NCI-H2196 (cell line): ENCODE measurements around the gene FOXI2.

Experiments
- DNase-seq: peaks from one replicate; lab custom pipeline; 2025; ENCODE audit not compliant: unreplicated experiment; lab: John Stamatoyannopoulos, UW

Gene FOXI2

DNA sequence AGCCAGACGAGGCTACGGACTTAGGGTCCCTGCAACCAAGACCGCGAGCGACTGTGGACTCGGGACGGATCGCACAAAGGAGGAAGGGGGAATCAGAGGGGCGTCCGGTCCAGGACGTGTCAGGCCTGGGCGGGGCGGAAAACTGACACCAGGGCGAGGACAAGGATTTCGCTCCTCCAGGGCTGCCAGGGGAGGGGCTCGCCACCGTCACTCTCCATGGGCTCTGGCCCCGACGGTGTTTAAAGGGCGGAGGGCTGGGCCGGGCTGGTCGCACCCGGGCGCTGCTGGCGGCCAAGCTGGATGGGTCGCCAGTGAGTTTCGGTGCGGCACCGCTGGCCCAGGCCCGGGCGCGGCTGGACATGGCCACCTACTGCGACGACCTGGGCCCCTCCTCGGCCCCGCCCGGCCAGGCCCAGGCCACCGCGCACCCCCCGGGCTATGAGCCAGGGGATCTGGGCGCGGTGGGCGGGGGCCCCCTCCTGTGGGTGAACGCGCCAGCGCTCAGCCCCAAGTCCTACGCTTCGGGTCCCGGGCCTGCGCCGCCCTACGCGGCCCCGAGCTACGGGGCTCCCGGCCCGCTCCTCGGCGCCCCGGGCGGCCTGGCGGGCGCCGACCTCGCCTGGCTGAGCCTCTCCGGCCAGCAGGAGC, at the start of gene FOXI2:
Gene FOXI2 (plus strand): TSS at position 271 of the 648 bp plus-strand sequence. CDS start 89 bp downstream, at position 360.
- no peak for DNase-seq

DNA sequence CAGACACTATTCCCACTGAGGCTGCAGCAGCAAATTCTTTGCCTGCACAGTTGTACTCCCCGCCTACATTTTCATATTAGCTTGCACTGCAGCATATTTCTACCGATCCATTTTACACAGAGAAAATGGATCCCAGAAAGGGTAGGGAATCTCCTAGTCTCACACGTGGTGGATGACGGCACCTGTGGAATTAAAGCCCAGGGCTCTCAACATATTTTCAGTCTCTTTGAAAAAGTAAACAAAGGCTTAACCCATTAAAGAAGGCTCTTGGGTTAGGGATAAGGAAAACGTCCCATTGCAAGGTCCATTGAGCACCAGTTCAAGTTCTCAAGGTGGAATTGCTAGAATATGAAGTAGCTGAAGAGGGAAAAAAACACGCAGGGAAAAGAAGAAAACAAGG, 49.4 kb upstream of the FOXI2 start:
- DNase-seq: no peak

DNA sequence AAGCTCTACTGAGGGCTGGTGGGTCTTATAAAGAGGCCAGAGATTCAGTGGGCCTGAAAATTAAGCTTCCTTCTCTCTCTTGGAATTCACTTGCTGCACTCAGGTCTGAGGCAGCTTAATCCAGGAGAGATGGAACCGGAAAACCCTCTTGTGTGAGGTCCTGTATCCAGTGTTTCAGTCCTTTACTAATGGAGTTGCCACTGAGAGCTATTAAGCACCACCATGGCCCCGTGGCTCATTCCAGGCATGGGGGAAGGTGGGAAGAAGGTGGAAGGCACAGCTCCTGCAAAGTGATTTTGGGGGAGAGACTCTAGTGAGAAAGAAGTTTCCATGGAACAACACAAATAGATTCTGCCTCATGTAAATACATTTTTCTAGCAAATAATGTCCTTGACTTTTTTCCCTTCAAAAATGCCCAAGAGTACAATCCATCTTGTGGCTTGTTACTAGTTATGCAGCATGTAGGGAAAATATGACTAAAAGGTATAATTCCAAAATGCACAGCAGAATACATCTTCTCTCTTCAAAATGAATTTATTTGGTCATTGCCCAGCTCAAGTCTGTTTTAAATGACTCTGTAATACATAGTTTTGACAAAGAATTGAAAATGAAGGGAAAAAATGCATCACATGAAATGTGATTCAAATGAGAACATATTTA, 46.7 kb upstream of the FOXI2 start:
- DNase-seq: no peak

DNA sequence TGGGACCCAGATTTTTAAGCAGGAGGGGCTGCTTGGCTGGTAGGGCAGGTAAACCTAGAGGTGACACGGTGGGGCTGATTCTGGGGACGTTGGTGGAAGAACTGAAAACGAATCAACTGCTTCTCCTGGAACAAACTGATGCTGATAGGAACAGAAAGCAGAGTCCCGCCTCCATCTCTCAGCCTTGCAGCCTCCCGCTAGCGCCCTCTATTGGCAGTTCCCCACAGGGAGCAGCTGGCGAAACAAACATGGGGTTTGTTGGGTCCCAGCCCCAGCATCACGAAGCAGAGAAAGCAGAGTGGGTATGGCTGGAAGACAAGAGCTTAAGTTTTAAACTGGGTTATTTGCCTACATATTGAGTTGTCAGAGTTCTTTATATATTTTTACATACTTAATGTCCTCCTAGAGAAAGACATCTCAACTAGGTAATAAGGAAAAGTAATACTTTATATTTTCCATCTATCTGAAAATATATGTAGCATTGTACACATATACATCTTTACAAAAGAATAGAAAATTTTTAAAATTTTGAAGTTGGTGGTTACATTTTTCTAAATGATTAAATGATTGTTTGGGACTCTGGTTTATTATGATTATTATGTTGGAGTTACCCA, 42.3 kb upstream of the FOXI2 start:
- DNase-seq: no peak

DNA sequence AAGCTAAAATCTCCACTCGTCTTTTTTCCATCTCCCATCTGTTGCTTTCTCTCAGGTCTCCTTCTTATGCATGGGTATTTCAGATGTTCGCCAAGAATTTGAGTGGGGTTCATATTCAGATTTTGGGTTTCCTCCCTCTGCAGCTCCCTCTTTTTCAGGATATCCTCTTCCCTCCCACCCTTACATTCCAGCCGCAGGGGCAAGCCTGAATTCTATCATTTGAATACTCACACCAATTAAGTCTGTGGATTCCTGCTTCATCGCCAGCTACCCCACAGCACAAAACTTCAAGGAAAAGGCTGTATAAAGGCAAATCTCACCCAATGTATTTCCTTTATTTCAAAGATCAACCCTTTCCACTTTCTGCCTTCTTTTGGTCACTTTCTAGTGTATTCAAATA, 41.6 kb upstream of the FOXI2 start:
- DNase-seq: no peak

DNA sequence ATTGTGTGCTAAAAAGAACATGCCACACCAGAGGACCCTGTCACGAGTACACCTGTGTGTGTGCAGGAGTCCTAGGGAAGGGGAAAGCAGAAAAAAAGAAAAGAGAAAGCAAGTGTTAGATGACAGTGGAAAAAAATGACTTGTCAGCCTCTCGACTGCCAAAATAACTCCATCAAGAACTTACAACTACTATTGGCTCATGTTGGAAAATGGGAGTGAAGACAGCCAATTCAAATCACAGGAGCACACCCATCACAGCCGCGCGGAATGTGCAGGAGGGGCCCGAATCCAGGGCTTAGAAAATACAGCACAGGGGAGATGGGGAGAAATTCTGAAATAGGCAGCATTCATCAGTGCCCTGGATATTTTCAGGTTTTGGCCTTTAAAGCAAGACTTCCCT, 38.1 kb upstream of the FOXI2 start:
- no peak for DNase-seq

DNA sequence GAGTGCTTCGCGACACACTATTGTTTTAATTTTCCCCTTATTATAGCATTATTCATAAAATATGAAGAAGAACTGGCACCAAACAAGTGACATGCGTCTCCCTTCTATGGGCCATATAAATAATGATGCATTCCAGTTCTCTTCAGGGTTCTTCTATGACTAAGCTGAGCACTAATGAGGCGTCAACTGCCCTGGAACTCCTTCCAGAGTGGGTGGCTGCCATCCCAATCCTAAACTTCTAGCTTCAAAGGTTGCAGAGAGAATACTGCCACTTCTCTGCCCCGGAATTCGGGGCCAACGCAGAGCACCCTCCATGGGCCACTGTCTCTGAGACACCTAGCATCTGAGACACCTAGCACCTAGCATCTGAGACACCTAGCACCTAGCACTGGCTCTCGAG, 37.7 kb upstream of the FOXI2 start:
- no peak for DNase-seq

DNA sequence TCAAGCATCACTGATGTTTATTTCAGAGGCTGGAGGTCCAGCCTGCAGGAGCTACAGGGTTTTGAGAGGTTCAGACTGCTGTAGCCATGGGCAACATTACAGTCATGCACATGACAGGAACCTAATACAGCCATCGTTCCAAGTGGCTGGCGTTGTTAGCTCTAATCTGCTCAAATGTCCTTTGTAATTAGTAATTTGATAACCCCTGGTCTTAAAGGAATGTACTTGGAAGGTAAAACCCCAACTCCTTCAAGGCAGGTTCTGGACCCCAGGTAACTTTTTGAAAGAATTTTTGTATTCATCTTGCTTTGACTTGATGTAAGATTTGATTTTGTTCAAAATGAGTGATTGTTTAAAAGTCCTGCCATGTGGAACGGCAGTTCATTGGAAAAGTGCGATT, 34.7 kb upstream of the FOXI2 start:
- DNase-seq: no peak

DNA sequence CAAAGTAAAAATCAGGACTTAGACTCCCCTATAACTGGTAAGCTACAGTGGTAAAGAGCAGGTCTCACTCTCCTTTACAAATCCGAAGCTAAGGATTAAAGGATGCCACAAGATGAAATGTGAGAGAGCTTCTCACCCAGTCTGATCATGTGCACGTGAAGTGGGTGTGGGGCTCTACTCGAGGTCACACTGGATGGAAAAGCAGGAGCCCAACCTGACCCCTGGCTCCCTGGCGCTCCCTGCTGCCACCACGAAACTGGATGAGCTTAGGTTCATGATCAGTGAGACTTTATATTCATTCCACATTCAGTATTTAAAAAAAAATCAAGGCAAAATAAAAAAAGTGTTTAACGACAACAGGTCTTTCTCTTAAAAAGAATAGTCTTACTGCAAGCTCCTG, 21.7 kb upstream of the FOXI2 start:
- DNase-seq: no peak

DNA sequence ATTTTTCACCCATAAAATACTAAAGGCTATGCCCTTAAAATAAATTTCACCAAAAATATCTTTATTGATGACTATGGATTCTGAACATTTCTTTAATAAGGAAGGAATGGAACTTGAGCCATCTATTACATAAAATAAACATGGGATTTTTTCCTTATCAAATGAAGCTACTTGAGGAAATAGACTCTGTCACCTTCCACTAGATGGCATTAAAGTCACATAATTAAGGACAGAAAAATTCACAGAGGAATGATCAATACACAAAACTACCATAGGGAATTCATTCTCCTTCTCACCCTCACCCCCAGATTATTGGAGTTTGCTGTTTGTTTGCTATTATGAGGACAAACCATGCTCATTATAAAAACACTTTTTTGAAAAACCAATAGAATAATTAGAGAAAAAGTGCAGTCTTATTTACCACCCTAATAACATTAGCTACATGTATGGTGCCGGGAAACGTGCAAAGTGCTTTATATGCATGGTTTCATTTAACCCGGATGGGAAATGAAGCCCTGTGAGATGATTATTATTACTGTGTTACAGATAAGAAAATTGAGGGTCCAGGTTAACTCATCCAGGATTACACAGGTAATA, 21.1 kb upstream of the FOXI2 start:
- DNase-seq: peak; percentile 7

DNA sequence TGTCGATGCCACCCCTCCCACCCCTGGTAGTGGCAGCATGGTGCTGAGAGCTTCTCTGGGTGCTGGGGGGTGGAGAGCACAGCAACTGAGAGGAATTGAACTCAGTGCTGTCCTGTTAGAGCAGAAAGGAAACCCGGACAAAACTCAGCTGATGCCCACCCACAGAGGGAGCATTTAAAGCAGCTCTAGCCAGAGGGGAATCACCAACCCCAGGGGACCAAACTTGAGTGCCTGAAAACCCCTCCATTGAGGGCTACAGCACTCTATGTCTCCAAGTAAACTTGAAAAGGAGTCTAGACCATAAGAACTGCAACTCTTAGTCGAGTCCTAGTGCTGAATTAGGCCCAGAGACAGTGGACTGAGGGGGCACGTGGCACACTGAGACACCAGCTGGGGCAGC, 16.8 kb upstream of the FOXI2 start:
- no peak for DNase-seq

DNA sequence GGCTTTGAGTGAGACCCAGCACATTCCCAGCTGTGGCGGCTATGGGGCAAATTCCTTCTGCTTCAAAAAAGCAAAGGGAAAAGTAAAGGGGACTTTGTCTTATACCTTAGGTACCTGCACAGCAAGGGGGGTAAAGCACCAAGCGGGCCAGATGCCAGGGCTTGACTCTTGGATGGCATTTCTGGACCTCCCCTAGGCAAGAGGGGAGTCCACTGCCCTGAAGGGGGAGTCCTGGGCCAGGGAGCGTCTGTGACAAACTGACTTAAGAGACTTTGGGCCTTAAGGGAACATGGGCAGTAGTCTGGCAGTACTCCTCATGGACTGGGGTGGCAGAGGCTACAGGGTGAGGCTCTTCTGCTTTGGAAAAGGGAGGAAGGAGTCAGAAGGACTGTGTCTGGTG, 16.1 kb upstream of the FOXI2 start:
- no peak for DNase-seq

DNA sequence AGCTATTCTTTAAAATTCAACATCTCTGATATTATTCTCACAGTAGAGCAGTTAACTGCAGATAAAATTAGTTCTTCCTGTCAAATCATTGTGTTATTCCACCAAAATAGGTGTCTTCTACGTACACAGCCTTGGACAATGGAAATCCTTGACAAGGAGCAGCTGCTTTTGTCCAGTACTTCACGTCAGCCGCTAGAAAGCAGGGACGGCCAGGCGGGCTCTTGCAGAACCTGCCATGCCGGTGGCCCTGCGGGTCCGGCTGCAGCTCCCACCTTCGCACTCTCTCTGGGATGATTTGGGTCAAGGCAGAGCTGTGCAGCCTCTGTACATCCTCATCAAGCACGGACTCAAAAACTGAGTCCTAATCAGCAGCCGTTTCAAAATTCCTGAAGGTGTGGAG, 2.2 kb upstream of the FOXI2 start:
- no peak for DNase-seq

DNA sequence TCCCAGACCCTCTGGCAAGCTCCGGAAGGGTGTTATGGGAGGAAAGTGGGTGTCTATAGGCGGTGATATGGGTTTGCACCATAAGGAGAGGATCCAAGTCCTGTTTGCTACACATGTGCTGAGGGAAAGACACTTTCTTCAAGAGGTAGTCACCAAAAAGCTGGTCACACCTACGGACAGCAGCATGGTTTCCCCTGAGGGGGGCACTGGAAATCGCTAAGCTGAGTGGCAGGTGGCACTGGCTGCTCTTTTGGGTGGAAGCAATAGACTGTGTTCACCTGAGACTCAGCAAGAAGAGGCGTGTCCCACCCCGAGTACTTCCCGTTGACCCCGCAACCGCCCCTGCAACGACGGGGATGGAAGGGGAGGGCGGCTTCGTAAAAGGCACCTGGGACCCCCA, 1.8 kb upstream of the FOXI2 start:
- DNase-seq: no peak

DNA sequence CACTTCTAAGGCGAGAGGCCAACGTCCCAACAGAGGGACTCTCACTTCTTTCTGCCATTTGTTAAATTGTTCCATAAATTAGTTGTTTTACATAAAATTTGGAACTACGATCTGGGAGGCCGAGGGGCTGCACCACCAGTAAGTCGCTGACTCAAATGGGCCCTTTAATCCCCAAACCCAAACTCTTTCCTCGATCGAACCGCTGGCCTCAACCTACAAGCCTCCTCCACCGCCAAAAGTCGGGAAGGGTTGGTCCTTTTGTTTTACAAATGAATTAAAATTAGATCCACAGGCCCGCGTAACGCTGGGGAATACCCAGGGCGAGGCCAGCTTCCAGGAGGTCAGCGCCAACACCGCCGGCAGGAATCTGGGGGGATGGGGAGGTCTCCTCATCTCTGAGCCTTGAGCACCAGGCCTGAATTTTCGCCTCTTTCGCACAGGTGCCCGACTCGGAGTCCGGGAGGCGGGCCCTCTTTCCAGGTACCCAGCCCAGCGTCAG, 1.2 kb upstream of the FOXI2 start:
- no peak for DNase-seq

DNA sequence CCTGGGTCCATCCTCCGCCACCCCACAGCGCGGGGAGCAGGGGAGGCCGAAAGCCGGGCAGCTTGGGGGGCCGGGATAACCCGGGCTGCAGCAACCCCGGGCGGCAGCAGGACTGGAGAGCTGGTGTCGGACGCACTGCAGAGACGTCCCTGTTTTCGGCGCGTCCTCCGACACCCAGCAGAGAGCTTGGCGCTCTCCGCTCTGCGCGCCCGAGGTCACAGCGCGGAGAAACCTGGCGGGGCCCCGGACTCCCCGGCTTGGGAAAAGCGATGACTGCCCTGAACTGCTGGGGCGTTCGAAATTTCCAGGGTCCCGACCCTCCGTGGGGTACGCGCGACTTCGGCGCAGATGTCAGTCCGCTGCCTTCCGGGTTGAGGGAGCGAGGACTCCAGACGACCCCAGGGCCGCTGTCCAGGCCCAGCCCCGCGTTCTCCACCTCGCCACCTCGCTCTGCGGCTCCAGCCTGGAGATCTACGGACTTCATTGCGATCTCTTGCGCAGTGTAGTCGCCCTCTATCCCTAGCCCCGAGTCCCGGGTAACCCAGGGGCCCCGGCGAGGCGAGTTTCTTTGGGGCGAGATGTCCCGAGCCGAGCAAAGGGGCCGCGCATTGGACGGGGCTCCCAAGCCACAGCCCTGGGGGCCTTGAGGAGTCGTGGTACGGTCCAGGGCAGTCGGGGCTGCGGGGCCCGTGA, 617 bp upstream of the FOXI2 start:
- DNase-seq: no peak

DNA sequence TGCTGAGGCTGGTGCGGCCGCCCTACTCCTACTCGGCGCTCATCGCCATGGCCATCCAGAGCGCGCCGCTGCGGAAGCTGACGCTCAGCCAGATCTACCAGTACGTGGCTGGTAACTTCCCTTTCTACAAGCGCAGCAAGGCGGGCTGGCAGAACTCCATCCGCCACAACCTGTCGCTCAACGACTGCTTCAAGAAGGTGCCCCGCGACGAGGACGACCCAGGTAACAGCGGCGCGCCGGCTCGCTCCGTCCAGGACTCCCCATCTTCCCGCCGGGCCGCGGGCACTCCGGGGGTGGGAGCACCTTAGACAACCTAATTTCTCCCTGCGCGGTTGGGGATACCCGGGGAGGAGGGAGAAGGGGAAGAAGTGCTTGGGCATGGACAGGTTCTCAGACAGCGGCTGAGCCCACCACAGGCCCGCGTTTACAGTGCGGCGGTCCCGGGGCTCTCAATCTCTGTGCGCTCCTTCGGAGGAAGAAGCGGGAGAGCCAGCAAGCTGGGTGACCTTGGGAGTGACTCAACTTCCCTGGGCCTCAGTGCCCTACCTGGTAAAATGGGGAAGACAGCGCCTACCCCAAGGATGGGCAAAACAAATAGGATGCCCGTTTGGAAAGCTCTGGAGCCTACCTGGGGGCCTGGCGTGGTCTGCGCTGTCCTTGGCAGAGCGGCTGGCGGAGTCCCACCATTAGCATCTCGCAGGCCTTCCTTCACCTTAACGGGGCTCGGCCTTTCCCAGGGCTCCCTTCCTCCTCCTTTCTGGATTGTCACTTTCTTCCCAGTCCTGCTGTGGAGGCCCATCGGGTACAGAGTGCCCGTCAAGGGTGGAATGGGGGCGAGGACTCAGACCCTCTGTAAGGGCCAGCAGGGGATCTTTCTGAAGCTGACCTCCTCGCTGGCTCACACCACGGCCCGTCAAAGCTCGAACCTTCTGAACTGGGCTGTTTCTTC, 852 bp downstream of the FOXI2 start:
- no peak for DNase-seq

DNA sequence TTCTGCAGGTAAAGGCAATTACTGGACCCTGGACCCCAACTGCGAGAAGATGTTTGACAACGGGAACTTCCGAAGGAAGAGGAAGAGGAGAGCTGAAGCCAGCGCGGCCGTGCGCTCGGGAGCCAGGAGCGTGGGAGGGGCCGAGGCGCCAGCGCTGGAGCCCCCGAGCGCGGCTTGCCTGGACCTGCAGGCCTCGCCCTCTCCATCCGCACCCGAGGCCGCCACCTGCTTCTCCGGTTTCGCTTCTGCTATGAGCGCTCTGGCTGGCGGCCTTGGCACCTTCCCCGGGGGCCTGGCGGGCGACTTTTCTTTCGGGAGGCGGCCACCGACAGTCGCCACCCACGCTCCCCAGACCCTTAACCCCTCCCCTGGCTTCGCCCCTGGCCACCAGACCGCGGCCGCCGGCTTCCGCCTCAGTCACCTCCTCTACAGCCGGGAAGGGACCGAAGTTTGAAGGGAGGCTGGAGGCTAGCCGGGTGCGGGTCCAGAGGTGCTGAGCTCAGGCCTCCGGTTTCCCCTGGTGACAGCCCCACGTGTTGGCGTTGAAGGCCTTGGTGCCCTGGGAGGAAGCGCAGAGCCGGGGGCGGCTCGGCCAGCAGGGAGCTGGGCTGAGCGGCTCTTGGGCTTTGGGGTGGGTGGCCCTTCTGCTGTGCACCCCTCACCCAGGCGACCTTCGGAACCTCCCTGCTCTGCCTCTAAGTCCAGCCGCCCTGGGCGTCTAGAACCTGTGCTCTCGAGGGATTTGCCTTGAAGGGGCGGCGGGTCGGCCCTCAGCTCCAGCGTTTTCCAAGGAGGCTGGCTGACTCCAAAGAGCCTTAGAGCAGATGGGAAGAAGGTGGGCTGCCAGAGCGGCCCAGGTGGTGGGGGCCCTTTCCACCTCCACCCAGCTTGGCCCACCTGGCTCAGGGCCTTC, 1.8 kb downstream of the FOXI2 start:
- peak; percentile 27 for DNase-seq

DNA sequence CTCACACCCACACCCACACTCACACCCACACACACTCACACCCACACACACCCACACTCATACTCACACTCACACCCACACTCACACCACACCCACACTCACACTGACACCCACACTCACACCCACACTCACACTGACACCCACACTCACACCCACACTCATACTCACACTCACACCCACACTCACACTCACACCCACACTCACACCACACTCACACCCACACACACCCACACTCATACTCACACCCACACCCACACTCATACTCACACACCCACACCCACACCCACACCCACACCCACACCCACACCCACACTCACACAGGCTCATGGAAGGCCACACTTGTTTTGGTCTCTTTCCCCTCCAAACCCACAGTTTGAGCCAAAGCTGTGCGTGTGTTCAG, 2.9 kb downstream of the FOXI2 start:
- DNase-seq: no peak
